Ovary (tissue), 3 donors: Measurements from ENCODE around the gene PAAF1.

ENCODE experiments used
- EP300 ChIP-seq: sonication (generic); formaldehyde crosslinking; IDR thresholded peaks from one replicate; pipeline ENCODE4 v1.6.1; 2017; ENCODE audit warnings: antibody characterized with exemption
- POLR2A ChIP-seq: fragments of 450-650 bp; IDR thresholded peaks from one replicate; pipeline ENCODE4 v1.6.1; 2017; ENCODE audit warnings: antibody characterized with exemption, mild to moderate bottlenecking, moderate library complexity
- TF ChIP-seq, protein P1 (sequence below), 3 donors: fragments of 450-650 bp in 2 of 3; fragments of 200-600 bp in 1 of 3; IDR thresholded peaks; one replicate each; pipeline versions ENCODE4 v1.5.1 to v1.8.0; 2016 to 2022; ENCODE audit warnings: antibody characterized with exemption in 3 of 3, mild to moderate bottlenecking in 1 of 3
- donor health status: DM: no; HTN: no; CAD: no.

DNA sequence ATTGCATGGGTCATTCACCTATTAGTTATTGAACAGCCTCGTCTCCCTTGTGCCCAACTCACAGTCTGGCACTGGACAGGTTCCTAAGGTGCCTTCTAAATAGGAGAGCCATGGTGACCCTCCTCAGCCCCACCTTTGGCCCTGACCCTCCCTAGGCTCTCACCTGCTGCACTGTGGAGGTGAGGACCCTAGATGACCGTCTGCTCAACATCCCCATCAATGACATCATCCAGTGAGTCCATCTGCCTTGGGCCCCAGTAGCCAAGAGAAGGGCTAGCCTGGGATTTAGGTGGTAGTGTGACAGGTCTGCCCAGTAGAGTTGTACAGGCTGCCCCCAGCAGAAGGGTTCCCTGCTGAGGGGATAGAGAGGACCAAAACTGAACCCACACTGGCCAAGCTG is 92.3 kb downstream of the PAAF1 start:
- TF ChIP-seq, protein P1, sequence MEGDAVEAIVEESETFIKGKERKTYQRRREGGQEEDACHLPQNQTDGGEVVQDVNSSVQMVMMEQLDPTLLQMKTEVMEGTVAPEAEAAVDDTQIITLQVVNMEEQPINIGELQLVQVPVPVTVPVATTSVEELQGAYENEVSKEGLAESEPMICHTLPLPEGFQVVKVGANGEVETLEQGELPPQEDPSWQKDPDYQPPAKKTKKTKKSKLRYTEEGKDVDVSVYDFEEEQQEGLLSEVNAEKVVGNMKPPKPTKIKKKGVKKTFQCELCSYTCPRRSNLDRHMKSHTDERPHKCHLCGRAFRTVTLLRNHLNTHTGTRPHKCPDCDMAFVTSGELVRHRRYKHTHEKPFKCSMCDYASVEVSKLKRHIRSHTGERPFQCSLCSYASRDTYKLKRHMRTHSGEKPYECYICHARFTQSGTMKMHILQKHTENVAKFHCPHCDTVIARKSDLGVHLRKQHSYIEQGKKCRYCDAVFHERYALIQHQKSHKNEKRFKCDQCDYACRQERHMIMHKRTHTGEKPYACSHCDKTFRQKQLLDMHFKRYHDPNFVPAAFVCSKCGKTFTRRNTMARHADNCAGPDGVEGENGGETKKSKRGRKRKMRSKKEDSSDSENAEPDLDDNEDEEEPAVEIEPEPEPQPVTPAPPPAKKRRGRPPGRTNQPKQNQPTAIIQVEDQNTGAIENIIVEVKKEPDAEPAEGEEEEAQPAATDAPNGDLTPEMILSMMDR (IDR thresholded peaks at IDR 0.05), result no peak
- TF ChIP-seq EP300 (no peak), POLR2A (no peak)
